Body of pancreas (tissue), 4 donors: ENCODE data around the gene THADA.

ENCODE experiments used
- CTCF ChIP-seq, 7 experiments: fragments of 450-650 bp in 4 of 7; fragments of 200-600 bp in 3 of 7; sonication (generic) in 3 of 7; IDR thresholded peaks; one replicate each; pipeline ENCODE4 v1.5.1; 2016 to 2019; ENCODE audit warnings: antibody characterized with exemption in 7 of 7
- POLR2A ChIP-seq, 3 donors: fragments of 450-650 bp; IDR thresholded peaks; one replicate each; pipeline ENCODE4 v1.6.1; 2016; ENCODE audit warnings: antibody characterized with exemption in 3 of 3, mild to moderate bottlenecking in 2 of 3

DNA sequence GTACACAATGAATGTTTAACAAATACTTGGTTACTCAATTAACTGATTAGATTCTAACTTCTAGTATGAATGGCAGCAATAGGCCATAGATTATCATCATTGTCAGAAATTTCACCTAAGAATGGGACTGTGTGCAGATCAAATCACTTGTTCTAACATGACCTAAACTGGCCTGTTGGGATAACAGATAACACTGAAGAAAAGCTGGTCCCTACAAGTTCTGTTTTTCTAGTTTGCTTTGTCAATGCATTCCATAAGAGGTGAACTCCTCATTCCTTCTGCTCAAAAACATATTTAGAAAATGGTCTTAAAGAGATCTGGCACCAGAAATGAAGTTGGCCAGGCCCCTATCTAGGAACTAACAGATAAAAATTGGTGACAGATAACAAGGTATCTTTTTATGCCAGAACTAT lies 175.4 kb downstream of the THADA start:
- no peak for TF ChIP-seq CTCF (IDR thresholded peaks at IDR 0.05)
- TF ChIP-seq POLR2A (IDR thresholded peaks at IDR 0.05) = no peak
